GM12878 (cell line): Measurements from ENCODE around the gene CACNA1S. TPM values are rescaled to one million over a fixed set of nuclear protein-coding genes. Genes with fewer than 3 reads are reported as not detected.

ENCODE experiments used
- ATAC-seq: fragments of 200-7000 bp; cut with Tn5 transposase; 3 replicates; pipeline ENCODE4 v1.9.1; 2020; ENCODE audit warnings: mild to moderate bottlenecking, moderate library complexity
- BruUV-seq: library from RNA; stranded (reverse); fragments of 400-500 nt; replicated peaks from 2 replicates; lab custom pipeline; 2021; lab: Mats Ljungman, UMichigan
- CTCF ChIA-PET: fragments of 300-600 bp; sonication (Branson Sonifier 250); formaldehyde crosslinking; extraction: SDS; loops from one replicate; lab custom pipeline; 2021; ENCODE audit warnings: inconsistent platforms; lab: Yijun Ruan, JAX
- POLR2A ChIA-PET: fragments of 350-600 bp; formaldehyde crosslinking; extraction: SDS; loops from one replicate; lab custom pipeline; 2021; ENCODE audit warnings: inconsistent platforms; lab: Charles Lee
- RAD21 ChIA-PET: fragments of 300-600 bp; sonication (Branson Sonifier 250); formaldehyde crosslinking; loops from one replicate; lab custom pipeline; 2023; ENCODE audit warnings: antibody characterized with exemption; ENCODE audit not compliant: unreplicated experiment; lab: Charles Lee
- SMC1A ChIA-PET: fragments of 300-600 bp; sonication (Branson Sonifier 250); formaldehyde crosslinking; loops from one replicate; lab custom pipeline; 2023; ENCODE audit not compliant: unreplicated experiment, uncharacterized antibody; lab: Charles Lee
- DNase-seq: peaks from one replicate; pipeline ENCODE4 v3.0.0-alpha.2; 2011; ENCODE audit warnings: low read depth, low spot score
- FAIRE-seq: peaks from 3 replicates; lab custom pipeline; 2011; peaks lifted over from hg19 to GRCh38; lab: Jason Lieb, UNC
- H2AFZ ChIP-seq: 2 replicates; pipeline ENCODE4 v1.6.0; 2011; ENCODE audit warnings: low read depth, low read length, control low read depth; ENCODE audit not compliant: control insufficient read depth
- H3K27ac ChIP-seq: 2 replicates; pipeline ENCODE4 v1.5.1; 2011; ENCODE audit warnings: control low read depth; ENCODE audit not compliant: control insufficient read depth, insufficient read depth
- H3K27me3 ChIP-seq, 2 experiments: replicated peaks in 1 of 2; 2 replicates each; pipeline versions ENCODE4 v1.6.0 to v1.6.1; 2011; ENCODE audit warnings: low read length in 1 of 2; ENCODE audit not compliant: control insufficient read depth in 2 of 2, insufficient read depth in 2 of 2
- H3K36me3 ChIP-seq, 2 experiments: 2 replicates each; pipeline ENCODE4 v1.5.1; 2011; ENCODE audit warnings: low read length in 1 of 2; ENCODE audit not compliant: control insufficient read depth in 2 of 2, insufficient read depth in 2 of 2
- H3K4me1 ChIP-seq: 2 replicates; pipeline ENCODE4 v1.6.1; 2011; ENCODE audit warnings: mild to moderate bottlenecking, low read length, moderate library complexity, mixed read lengths; ENCODE audit not compliant: control insufficient read depth, insufficient read depth
- H3K4me2 ChIP-seq: 2 replicates; pipeline ENCODE4 v1.6.0; 2011; ENCODE audit warnings: control low read depth; ENCODE audit not compliant: control insufficient read depth, insufficient read depth
- H3K4me3 ChIP-seq: fragments of 200-600 bp; sonication (generic); 2 replicates; pipeline ENCODE4 v1.5.1; 2016
- H3K79me2 ChIP-seq: 2 replicates; pipeline ENCODE4 v1.6.0; 2011; ENCODE audit warnings: low read length; ENCODE audit not compliant: control insufficient read depth, insufficient read depth
- H3K9ac ChIP-seq: 2 replicates; pipeline ENCODE4 v1.8.0; 2011; ENCODE audit warnings: low read length, control low read depth, mixed read lengths; ENCODE audit not compliant: control insufficient read depth, insufficient read depth
- H3K9me3 ChIP-seq: replicated peaks from 3 replicates; pipeline ENCODE4 v1.5.1; 2011; ENCODE audit warnings: mild to moderate bottlenecking, low read length; ENCODE audit not compliant: control insufficient read depth, insufficient read depth
- H4K20me1 ChIP-seq: 2 replicates; pipeline ENCODE4 v1.6.0; 2011; ENCODE audit not compliant: control insufficient read depth, insufficient read depth
- GABPA ChIP-seq: IDR thresholded peaks from 2 replicates; pipeline ENCODE4 v1.6.1; 2014; ENCODE audit warnings: antibody characterized with exemption, low read depth, mild to moderate bottlenecking, inconsistent platforms
- ZBTB40 ChIP-seq: fragments of 450-650 bp; IDR thresholded peaks from 2 replicates; pipeline ENCODE4 v1.6.1; 2016; ENCODE audit warnings: mild to moderate bottlenecking, moderate library complexity, borderline replicate concordance
- WGBS: methylation state at CpG from one replicate; pipeline ENCODE4 v1.1.6; 2016; ENCODE audit warnings: low lambda C conversion rate; ENCODE audit not compliant: insufficient replicate concordance, insufficient coverage; ENCODE audit errors: missing lambda C conversion rate; 5-methylcytosine and 5-hydroxymethylcytosine counted together
- in situ Hi-C: fragments of 300-500 bp; cut with MboI; formaldehyde crosslinking; loops from 9 replicates; pipeline ENCODE4 v1.14.3; 2018; ENCODE audit warnings: mixed read lengths
- intact Hi-C: fragments of 100-400 bp; cut with micrococcal nuclease; formaldehyde crosslinking; loops from one replicate; pipeline ENCODE4 v1.14.2; 2022; ENCODE audit not compliant: unreplicated experiment
- polyA plus RNA-seq, 11 experiments: library from polyadenylated mRNA; depleted of rRNA in 4 of 11; unstranded in 6 of 11; stranded (reverse) in 5 of 11; fragments of >200 nt; fragmentation: Nextera tagmentation in 4 of 11; fragmentation: Illumina TruSeq in 1 of 11; extraction: Ambion mirVana in 4 of 11; extraction: Trizol in 1 of 11; gene quantifications; 1 replicate in 1 of 11; 2 replicates in 10 of 11; pipeline versions ENCODE4 v1.2.1 to v1.2.3, GENCODE V29; 2011 to 2016; ENCODE audit warnings: inconsistent platforms in 2 of 11, missing spikeins in 2 of 11, low read depth in 1 of 11
- total RNA-seq, 4 experiments: library from RNA; depleted of rRNA in 3 of 4; stranded (reverse); fragments of >200 nt in 3 of 4; fragmentation: Illumina TruSeq in 1 of 4; extraction: Trizol in 1 of 4; gene quantifications; 2 replicates each; pipeline versions ENCODE4 v1.2.1 to v1.2.3, GENCODE V29; 2013 to 2021

CACNA1S gene
- total and polyA plus RNA-seq, 10 of the 15 experiments (the other 5 are each of a cell fraction or from before 2014, with no cell fraction given): under 0.01 to 0.04 (median 0.02) TPM; not detected in 6

- in situ Hi-C loops: no loop called here
- RAD21 ChIA-PET: no interaction called here
- intact Hi-C loops: loop anchor here (10.0 kb wide), 2 partner anchors 135 to 275 kb away; no protein-coding TSS in a partner anchor
These were observed 22.6 kb downstream of the CACNA1S start for GRCh38 chr1:201089596-201089995.

More at GRCh38 chr1:201089596-201089995, 22.6 kb downstream of the CACNA1S start:
- TF ChIP-seq GABPA (no peak), ZBTB40 (no peak)
- WGBS: 8% methylated on average over 5 of the region's 5 CpGs
- no peaks in the 10 kb centered on the region for H3K4me1 ChIP-seq
- H3K4me2 ChIP-seq: no peak overlapping the region
- H3K36me3 ChIP-seq: no peaks in the 10 kb centered on the region
- no TSS peak for BruUV-seq
- POLR2A ChIA-PET: no interaction called here
- DNase-seq (no peak), ATAC-seq (no peak), FAIRE-seq (no peak)
- no peak overlapping the region for H2AFZ ChIP-seq
- no peak overlapping the region for H3K27ac ChIP-seq
- no peaks in the 10 kb centered on the region for H3K9me3 ChIP-seq
- H3K27me3 ChIP-seq: peaks cover 0 to 2% of the 10 kb centered on the region in 2 experiments; a peak in 3 of 4 replicates
- no peak overlapping the region for H3K4me3 ChIP-seq
- no peak overlapping the region for H3K9ac ChIP-seq
- SMC1A ChIA-PET: no interaction called here
- H3K79me2 ChIP-seq: no peaks in the 10 kb centered on the region
- no peaks in the 10 kb centered on the region for H4K20me1 ChIP-seq
- CTCF ChIA-PET: interaction anchor here (0.9 kb wide), 1 partner anchor 30 kb away, joined by 3 read pairs; no protein-coding TSS in a partner anchor
